GM23248 (cell line): ENCODE data around the gene ANKRD28.

ENCODE experiments used
- EZH2 ChIP-seq: fragments of 200-600 bp; sonication (generic); IDR thresholded peaks from 2 replicates; pipeline ENCODE4 v1.6.1; 2018; ENCODE audit warnings: antibody characterized with exemption, mild to moderate bottlenecking; ENCODE audit not compliant: insufficient read depth, poor library complexity, severe bottlenecking
- EZH2phosphoT487 ChIP-seq: fragments of 200-600 bp; sonication (generic); IDR thresholded peaks from 2 replicates; pipeline ENCODE4 v1.6.1; 2018; ENCODE audit warnings: antibody characterized with exemption, moderate library complexity, mild to moderate bottlenecking, low read depth; ENCODE audit not compliant: insufficient read depth

GRCh38 chr3:15635121-15635661, 162.6 kb downstream of the ANKRD28 start:
- TF ChIP-seq EZH2 (no peak), EZH2phosphoT487 (no peak)
